NCI-H1930 (cell line): ENCODE data around the gene RFC4.

ENCODE experiments used
- DNase-seq, 2 experiments: peaks; one replicate each; lab custom pipeline; 2025; lab: John Stamatoyannopoulos, UW

RFC4 gene

GRCh38 chr3:186743666-186744065 is 62.6 kb downstream of the RFC4 start:
- no peak for DNase-seq

GRCh38 chr3:186742618-186743380 is 63.5 kb downstream of the RFC4 start:
- DNase-seq: no peak
